Right lobe of liver (tissue), 4 donors: ENCODE data around the gene SCN8A.

ENCODE experiments used
- POLR2A ChIP-seq: fragments of 450-650 bp; IDR thresholded peaks from one replicate; pipeline ENCODE4 v1.6.1; 2017; ENCODE audit warnings: antibody characterized with exemption, mild to moderate bottlenecking
- TF ChIP-seq, protein P1 (sequence below), 4 donors: fragments of 200-600 bp in 3 of 4; fragments of 450-650 bp in 1 of 4; IDR thresholded peaks; one replicate each; pipeline versions ENCODE4 v1.5.1 to v1.8.0; 2016 to 2022; ENCODE audit warnings: antibody characterized with exemption in 4 of 4, mild to moderate bottlenecking in 2 of 4
- donor health status: DM: no; HTN: no; CAD: no.
- donor health status: DM: no; HTN: no; CAD: no.
- donor health status: DM: no; HTN: yes; CAD: no.

DNA sequence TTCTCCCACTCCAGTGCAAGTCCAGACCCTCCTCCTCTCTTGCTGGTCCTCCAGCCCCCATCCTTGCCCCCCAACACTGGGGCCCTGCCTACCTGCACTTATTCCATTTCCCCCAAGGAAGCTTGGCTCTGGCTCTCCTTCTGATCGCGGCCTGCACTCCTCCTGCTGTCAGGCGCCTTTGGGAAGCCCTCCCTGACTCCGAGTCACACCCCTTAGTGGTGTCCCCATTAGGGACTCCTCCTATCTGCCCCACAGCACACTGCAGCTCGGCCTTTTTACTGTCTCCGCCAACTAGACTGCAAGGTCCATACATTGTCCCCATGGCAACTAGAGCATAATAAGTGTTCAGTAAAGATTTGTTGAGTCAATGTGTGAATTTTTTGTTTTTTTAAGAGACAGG is 224.5 kb downstream of the SCN8A start:
- TF ChIP-seq, protein P1, sequence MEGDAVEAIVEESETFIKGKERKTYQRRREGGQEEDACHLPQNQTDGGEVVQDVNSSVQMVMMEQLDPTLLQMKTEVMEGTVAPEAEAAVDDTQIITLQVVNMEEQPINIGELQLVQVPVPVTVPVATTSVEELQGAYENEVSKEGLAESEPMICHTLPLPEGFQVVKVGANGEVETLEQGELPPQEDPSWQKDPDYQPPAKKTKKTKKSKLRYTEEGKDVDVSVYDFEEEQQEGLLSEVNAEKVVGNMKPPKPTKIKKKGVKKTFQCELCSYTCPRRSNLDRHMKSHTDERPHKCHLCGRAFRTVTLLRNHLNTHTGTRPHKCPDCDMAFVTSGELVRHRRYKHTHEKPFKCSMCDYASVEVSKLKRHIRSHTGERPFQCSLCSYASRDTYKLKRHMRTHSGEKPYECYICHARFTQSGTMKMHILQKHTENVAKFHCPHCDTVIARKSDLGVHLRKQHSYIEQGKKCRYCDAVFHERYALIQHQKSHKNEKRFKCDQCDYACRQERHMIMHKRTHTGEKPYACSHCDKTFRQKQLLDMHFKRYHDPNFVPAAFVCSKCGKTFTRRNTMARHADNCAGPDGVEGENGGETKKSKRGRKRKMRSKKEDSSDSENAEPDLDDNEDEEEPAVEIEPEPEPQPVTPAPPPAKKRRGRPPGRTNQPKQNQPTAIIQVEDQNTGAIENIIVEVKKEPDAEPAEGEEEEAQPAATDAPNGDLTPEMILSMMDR (IDR thresholded peaks at IDR 0.05): no peak
- no peak for TF ChIP-seq POLR2A
